Subcutaneous adipose tissue (tissue), 4 donors: ENCODE measurements around the gene GAB3. TPM values are rescaled to one million over a fixed set of nuclear protein-coding genes. Genes with fewer than 3 reads are reported as not detected.

ENCODE experiments used
- total RNA-seq, 4 donors: library from RNA; depleted of rRNA; stranded (reverse); fragments of >200 nt; gene quantifications; one replicate each; pipeline ENCODE4 v1.1.0, GENCODE V29; 2016
- TF ChIP-seq, protein P1 (sequence below): fragments of 450-650 bp; IDR thresholded peaks from one replicate; pipeline ENCODE4 v1.5.1; 2016; ENCODE audit warnings: low read depth, mild to moderate bottlenecking, control low read depth, antibody characterized with exemption, moderate library complexity

The GAB3 gene
- total RNA-seq, 4 donors from 2014 or later: 8.6 to 18.9 (median 13.0) TPM

GRCh38 chrX:154732421-154733065 lies 18.3 kb downstream of the GAB3 start:
- TF ChIP-seq, protein P1, sequence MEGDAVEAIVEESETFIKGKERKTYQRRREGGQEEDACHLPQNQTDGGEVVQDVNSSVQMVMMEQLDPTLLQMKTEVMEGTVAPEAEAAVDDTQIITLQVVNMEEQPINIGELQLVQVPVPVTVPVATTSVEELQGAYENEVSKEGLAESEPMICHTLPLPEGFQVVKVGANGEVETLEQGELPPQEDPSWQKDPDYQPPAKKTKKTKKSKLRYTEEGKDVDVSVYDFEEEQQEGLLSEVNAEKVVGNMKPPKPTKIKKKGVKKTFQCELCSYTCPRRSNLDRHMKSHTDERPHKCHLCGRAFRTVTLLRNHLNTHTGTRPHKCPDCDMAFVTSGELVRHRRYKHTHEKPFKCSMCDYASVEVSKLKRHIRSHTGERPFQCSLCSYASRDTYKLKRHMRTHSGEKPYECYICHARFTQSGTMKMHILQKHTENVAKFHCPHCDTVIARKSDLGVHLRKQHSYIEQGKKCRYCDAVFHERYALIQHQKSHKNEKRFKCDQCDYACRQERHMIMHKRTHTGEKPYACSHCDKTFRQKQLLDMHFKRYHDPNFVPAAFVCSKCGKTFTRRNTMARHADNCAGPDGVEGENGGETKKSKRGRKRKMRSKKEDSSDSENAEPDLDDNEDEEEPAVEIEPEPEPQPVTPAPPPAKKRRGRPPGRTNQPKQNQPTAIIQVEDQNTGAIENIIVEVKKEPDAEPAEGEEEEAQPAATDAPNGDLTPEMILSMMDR: no peak

- TF ChIP-seq, protein P1: no peak
Observed at GRCh38 chrX:154731881-154732280, 19.0 kb downstream of the GAB3 start.

GRCh38 chrX:154731184-154731583 lies 19.7 kb downstream of the GAB3 start:
- TF ChIP-seq, protein P1: no peak

DNA sequence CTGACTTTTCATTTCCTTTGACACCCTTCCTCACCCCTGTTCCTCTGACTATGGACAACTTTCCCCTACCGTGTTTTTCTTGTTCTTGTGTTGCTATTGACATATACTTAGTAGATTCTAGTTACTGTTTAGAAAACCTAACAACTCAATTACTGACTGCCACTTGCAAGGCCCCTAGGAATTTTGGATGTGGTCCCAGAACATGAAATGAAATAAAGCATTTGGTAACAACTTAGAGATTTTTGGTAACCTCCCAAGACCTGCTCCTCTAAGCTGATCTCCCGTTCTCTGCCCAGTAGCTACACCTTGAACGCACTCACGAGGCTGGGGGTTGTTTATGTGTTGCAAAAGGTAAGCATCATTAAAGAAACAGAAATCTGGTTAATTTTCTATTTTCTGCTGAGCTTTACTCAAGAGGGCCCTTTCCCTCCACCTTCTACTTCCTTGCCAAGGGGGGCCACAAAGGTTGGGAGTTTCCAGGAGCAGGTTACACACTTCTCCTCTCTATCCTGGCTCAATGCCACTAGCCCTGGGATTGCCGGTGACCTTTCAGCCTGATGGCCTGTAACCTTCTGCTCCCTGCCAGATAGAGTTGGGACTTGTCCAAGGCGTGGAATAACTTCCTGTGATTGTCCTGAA lies 20.5 kb downstream of the GAB3 start:
- TF ChIP-seq, protein P1: no peak

- TF ChIP-seq, protein P1: no peak
Observed at GRCh38 chrX:154729439-154729838, 21.4 kb downstream of the GAB3 start.

DNA sequence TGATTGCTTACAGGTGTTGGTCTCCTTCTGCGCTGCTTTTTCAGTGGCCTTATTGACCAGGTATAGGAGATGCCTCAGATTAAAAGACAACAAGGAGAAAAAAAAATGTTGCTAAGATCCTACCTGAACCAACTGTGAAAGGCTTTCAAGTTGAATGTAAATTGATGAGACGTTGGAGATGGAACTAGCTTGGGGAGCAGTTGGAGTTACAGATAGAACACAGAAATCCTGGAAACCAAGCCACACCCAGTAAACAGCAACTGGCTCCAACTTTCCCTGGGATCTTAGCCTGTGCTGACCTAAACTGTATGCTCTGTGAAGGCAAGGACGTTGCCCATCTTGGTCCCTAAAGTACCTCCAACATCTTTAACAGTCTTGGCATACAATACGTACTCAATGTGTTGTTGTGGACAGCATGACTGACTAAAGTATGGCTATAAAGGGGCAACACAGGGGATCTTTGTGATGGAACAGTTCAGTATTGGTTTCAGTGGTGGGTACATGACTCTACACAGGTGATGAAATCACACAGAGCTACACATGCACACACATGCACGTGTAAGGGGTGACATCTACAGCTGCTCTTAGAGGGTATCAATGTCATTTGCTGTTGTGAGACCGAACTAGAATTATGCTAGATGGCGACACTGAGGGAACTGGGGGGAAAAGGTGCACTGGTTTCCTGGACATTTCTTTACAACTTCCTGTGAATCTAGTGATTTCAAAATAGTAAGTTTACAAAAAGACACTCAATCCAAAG lies 22.3 kb downstream of the GAB3 start:
- TF ChIP-seq, protein P1: no peak

DNA sequence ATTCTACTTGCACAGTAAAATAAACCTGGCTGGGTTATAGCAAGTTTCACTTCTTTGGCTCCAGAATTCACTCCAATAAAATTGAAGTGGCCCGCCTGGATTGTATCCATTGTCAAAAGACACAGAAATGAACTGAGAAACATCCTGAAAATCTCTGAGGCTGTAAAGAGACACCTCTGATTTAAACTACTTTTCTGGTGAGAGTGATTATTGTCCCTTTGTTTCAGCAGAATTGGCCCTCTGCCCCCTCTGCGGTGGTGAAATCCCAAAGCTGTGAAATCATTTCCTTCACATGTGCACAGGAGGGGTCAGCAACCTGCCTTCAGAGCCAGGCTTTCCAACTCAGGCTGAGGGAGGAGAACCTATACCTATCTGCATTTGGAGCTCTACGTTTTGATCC lies 23.0 kb downstream of the GAB3 start:
- TF ChIP-seq, protein P1: no peak
